Stomach (tissue), 9 donors: Measurements from ENCODE around the gene FHOD3. TPM values are rescaled to one million over a fixed set of nuclear protein-coding genes. Genes with fewer than 3 reads are reported as not detected.

ENCODE experiments used
- DNase-seq, 2 donors: peaks; one replicate each; pipeline versions ENCODE4 v3.0.0 to v3.0.0-alpha.2; 2013 to 2019
- H3K27ac ChIP-seq, 5 donors: fragments of 200-600 bp in 4 of 5; sonication (generic) in 4 of 5; one replicate each; pipeline ENCODE4 v1.5.1; 2013 to 2019; ENCODE audit warnings: mild to moderate bottlenecking in 1 of 5, moderate library complexity in 1 of 5
- H3K27me3 ChIP-seq, 3 donors: fragments of 200-600 bp; sonication (generic); one replicate each; pipeline ENCODE4 v1.5.1; 2017 to 2019; ENCODE audit warnings: mixed run types in 1 of 3
- H3K36me3 ChIP-seq, 4 donors: fragments of 200-600 bp; sonication (generic); 1 replicate in 3 of 4; 2 replicates in 1 of 4; pipeline ENCODE4 v1.5.1; 2016 to 2019
- H3K4me1 ChIP-seq, 4 donors: fragments of 200-600 bp; sonication (generic); one replicate each; pipeline ENCODE4 v1.5.1; 2016 to 2019
- H3K4me3 ChIP-seq, 4 donors: fragments of 200-600 bp; sonication (generic) in 3 of 4; one replicate each; pipeline ENCODE4 v1.5.1; 2016 to 2019; ENCODE audit warnings: mild to moderate bottlenecking in 1 of 4
- H3K9me3 ChIP-seq, 4 donors: fragments of 200-600 bp; sonication (generic); one replicate each; pipeline ENCODE4 v1.5.1; 2016 to 2019
- EP300 ChIP-seq: sonication (generic); formaldehyde crosslinking; IDR thresholded peaks from one replicate; pipeline ENCODE4 v1.6.1; 2017; ENCODE audit warnings: antibody characterized with exemption
- POLR2A ChIP-seq, 4 donors: fragments of 450-650 bp; IDR thresholded peaks; one replicate each; pipeline ENCODE4 v1.6.1; 2016; ENCODE audit warnings: antibody characterized with exemption in 4 of 4, control low read depth in 2 of 4, mild to moderate bottlenecking in 1 of 4, moderate library complexity in 1 of 4
- POLR2AphosphoS5 ChIP-seq, 3 donors: sonication (generic); formaldehyde crosslinking; IDR thresholded peaks; one replicate each; pipeline ENCODE4 v1.6.1; 2016; ENCODE audit warnings: antibody characterized with exemption in 3 of 3
- WGBS, 5 donors: extraction: QIAGEN DNeasy Blood & Tissue Kit in 3 of 5; methylation state at CpG; one replicate each; pipeline versions ENCODE4 v1.1.5 to v1.1.7; 2013 to 2018; 5-methylcytosine and 5-hydroxymethylcytosine counted together
- intact Hi-C: fragments of 100-400 bp; cut with DNase I; formaldehyde crosslinking; loops from one replicate; pipeline ENCODE4 v1.15.1; 2023; ENCODE audit warnings: low total_unique reads
- polyA plus RNA-seq, 3 donors: library from polyadenylated mRNA; stranded (reverse); fragments of 200-250 nt; gene quantifications; one replicate each; pipeline ENCODE4 v1.2.3, GENCODE V29; 2013
- total RNA-seq, 5 donors: library from RNA; depleted of rRNA; stranded (reverse); fragments of >200 nt; gene quantifications; one replicate each; pipeline versions ENCODE4 v1.1.0 to v1.2.3, GENCODE V29; 2014 to 2016
- TF ChIP-seq, protein P1 (sequence below), 7 experiments: fragments of 450-650 bp in 4 of 7; fragments of 200-600 bp in 3 of 7; sonication (generic) in 3 of 7; IDR thresholded peaks; one replicate each; pipeline ENCODE4 v1.5.1; 2016 to 2019; ENCODE audit warnings: antibody characterized with exemption in 7 of 7, control low read depth in 2 of 7, mild to moderate bottlenecking in 1 of 7
- donor health status: healthy with polysubstance abuse.
- donor health status: Bipolar disorder and iron deficiency.
- donor health status: healthy.

FHOD3 gene
- total and polyA plus RNA-seq, 8 donors, result under 0.01 to 9.1 (median 4.6) TPM

DNA sequence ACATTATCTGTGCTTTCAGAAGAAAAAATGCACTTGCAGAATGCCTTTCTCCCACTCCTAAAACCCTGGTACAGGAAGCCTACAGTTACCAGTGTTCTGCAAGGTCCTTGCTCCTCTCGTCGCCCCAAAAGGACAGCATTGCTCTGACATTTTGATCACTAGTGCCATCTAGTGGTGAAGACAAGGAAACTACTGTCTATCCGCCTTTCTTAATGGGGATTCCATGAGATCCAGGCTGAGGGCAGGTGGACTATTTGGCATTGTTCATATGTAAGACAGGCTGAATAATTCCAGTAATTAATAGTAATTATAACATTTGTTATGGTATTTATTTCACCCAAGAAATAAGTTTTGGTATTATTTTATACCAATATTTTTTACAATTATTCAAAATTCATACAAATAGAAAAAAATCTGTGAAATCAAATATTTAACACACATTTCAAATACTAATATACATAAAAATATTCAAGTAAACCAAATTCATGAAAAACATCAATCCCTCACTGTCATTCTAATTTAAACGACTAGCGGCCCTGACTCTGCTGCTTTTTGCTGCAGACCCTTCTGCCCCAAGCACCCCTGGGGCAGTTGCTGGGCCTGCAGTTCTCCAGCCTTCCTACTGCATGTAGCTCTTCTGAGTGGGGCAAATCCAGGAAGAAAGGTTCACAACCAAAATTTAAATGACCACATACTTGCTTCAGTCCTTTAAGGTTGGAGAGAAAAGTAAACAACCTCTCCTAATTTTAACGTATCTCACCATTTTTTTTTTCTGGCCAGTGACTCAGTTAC, 512.3 kb downstream of the FHOD3 start:
- H3K4me1 ChIP-seq, result peaks cover under 1 to 14% (median 8%) of the 10 kb centered on the region in 4 donors
- WGBS, 5 donors, result 42 to 47% (median 44%) methylated on average over 6 of the region's 6 CpGs

DNA sequence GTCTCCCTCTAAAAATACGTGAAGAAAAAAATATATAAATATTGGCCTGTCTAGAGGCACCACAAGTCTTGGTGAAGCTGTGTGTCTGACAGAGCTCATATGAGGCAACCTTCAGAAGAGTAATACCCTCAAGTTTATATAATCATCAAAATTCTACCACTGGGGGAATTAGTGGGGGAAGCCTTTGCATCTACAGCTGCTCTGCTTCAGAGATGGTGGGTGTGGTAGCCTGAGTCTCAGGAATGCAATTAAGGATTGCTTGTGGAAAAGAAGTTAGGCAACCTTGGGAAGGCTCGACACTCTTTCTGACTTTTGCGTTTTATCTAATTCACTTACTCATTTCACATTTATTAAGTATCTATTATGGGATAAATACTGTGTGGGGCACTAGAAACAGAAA, 513.9 kb downstream of the FHOD3 start:
- Histone ChIP-seq H3K27ac (peak overlapping the region in 2 of 5 donors; percentile 9 to 20), H3K27me3 (no peaks in the 10 kb centered on the region), H3K4me1 (peaks cover 3 to 14% (median 8%) of the 10 kb centered on the region in 4 donors), H3K9me3 (no peaks in the 10 kb centered on the region), H3K36me3 (peaks cover 9 to 47% (median 30%) of the 10 kb centered on the region in 4 donors), H3K4me3 (no peak overlapping the region)
- WGBS, 5 donors, result 75 to 82% (median 81%) methylated on average over 3 of the region's 3 CpGs
- TF ChIP-seq EP300 (no peak), POLR2A (IDR thresholded peaks at IDR 0.05) (no peak), POLR2AphosphoS5 (IDR thresholded peaks at IDR 0.05) (no peak)
- TF ChIP-seq, protein P1, sequence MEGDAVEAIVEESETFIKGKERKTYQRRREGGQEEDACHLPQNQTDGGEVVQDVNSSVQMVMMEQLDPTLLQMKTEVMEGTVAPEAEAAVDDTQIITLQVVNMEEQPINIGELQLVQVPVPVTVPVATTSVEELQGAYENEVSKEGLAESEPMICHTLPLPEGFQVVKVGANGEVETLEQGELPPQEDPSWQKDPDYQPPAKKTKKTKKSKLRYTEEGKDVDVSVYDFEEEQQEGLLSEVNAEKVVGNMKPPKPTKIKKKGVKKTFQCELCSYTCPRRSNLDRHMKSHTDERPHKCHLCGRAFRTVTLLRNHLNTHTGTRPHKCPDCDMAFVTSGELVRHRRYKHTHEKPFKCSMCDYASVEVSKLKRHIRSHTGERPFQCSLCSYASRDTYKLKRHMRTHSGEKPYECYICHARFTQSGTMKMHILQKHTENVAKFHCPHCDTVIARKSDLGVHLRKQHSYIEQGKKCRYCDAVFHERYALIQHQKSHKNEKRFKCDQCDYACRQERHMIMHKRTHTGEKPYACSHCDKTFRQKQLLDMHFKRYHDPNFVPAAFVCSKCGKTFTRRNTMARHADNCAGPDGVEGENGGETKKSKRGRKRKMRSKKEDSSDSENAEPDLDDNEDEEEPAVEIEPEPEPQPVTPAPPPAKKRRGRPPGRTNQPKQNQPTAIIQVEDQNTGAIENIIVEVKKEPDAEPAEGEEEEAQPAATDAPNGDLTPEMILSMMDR (IDR thresholded peaks at IDR 0.05), result no peak
- intact Hi-C loops, result no loop called here
- DNase-seq, result peak in 1 of 2 donors; percentile 6

More for the DNA sequence above, 512.3 kb downstream of the FHOD3 start:
- peak; percentile 28 to 84 for DNase-seq
- intact Hi-C loops, result no loop called here
- Histone ChIP-seq H3K9me3 (no peaks in the 10 kb centered on the region), H3K4me3 (no peak overlapping the region), H3K36me3 (peaks cover 9 to 57% (median 39%) of the 10 kb centered on the region in 4 donors), H3K27ac (no peak overlapping the region), H3K27me3 (no peaks in the 10 kb centered on the region)
- no peak for TF ChIP-seq POLR2A (IDR thresholded peaks at IDR 0.05)
- peak in 1 of 3 donors; percentile 46 for TF ChIP-seq POLR2AphosphoS5 (IDR thresholded peaks at IDR 0.05)
- TF ChIP-seq, protein P1 (IDR thresholded peaks at IDR 0.05), result peak in 5 of 7 experiments; percentile 38 to 80 (median 73)

DNA sequence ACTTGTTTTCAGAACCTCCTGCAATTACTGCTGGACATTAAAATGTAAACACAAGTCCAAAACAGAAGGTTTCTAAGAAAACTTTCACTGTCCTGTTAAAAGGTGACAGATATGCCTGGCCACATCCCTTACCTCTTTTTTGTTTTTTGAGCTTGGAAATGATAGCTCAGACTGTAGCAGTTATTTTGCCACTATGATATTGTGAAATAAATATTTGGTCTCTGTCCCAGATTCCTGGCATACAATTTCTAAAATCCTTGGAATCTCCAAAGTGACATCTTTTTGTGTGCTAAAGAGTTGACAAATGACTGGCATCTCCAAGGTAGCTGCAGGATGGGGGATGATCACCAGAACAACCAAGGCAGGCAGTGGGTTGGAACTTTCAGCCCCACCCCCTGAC, 514.4 kb downstream of the FHOD3 start:
- no peaks in the 10 kb centered on the region for H3K9me3 ChIP-seq
- no peak overlapping the region for H3K4me3 ChIP-seq
- H3K27ac ChIP-seq, result peak overlapping the region in 2 of 5 donors; percentile 16 to 20
- no peaks in the 10 kb centered on the region for H3K27me3 ChIP-seq
- DNase-seq, result no peak
- intact Hi-C loops, result no loop called here
- peaks cover 9 to 49% (median 31%) of the 10 kb centered on the region in 4 donors for H3K36me3 ChIP-seq
- TF ChIP-seq POLR2A (IDR thresholded peaks at IDR 0.05), result no peak
- TF ChIP-seq POLR2AphosphoS5 (IDR thresholded peaks at IDR 0.05), result no peak
- no peak for TF ChIP-seq EP300
- TF ChIP-seq, protein P1 (IDR thresholded peaks at IDR 0.05), result no peak
- peaks cover 3 to 14% (median 8%) of the 10 kb centered on the region in 4 donors for H3K4me1 ChIP-seq

DNA sequence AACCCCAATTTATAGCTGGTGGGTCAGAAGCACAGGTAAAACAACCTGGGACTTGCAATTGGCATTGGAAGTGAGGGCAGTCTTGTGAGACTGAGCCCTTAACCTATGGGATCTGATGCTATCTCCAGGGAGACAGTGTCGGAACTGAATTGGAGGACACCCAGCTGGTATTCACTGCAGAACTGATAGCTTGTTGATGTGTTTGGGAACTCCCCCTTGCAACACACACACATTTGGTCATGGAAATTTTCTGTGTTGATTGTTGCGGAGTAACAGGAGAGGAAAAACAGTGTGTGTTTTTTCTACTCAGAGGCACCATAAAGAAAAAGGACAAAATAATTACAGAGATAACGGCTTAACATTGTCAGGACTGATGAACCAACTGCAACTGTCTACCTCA, 515.2 kb downstream of the FHOD3 start:
- peak in 1 of 2 donors; percentile 28 for DNase-seq
- Histone ChIP-seq H3K4me3 (no peak overlapping the region), H3K27me3 (no peaks in the 10 kb centered on the region), H3K4me1 (peaks cover 3 to 14% (median 8%) of the 10 kb centered on the region in 4 donors), H3K36me3 (peaks cover 3 to 49% (median 31%) of the 10 kb centered on the region in 4 donors), H3K9me3 (no peaks in the 10 kb centered on the region), H3K27ac (peak overlapping the region in 1 of 5 donors; percentile 16)
- WGBS, 5 donors, result 81 to 90% (median 85%) methylated on average over 3 of the region's 3 CpGs
- intact Hi-C loops, result no loop called here
- TF ChIP-seq POLR2AphosphoS5 (IDR thresholded peaks at IDR 0.05), result no peak
- TF ChIP-seq POLR2A (IDR thresholded peaks at IDR 0.05), result no peak
- TF ChIP-seq EP300, result no peak
- TF ChIP-seq, protein P1 (IDR thresholded peaks at IDR 0.05), result no peak
